Middle frontal gyrus (tissue), 1 donor: Measurements from ENCODE around the gene EEFSEC.

Source experiments
- DNase-seq: peaks from one replicate; pipeline ENCODE4 v3.0.0-alpha.2; 2015; ENCODE audit warnings: low spot score; ENCODE audit errors: extremely low spot score

The EEFSEC gene

DNA sequence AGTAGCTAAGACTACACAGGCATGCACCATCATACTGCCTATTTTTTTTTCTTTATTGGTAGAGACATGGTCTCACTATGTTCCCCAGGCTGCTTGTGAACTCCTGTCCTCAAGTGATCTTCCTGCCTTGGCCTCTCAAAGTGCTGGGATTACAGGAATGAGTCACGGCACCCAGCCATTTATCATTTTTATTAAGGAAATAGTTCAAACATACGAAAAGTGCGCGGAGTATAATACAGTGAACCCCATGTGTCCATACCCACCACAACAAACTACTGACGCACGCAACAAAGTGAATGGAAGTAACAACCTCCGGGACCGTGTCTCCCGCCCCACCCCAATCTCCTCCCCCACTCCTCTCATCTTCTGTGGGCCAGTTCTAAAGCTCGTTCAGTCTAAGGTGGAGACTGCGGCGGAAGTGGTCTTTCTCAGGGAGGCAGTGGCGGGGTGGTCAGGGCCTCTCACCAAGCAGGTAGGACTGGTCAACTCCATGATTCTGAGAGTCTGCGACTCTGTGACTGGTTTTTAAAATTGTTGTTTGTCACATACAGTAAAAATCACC lies 271.3 kb downstream of the EEFSEC start:
- no peak for DNase-seq

- no peak for DNase-seq
These were observed 272.0 kb downstream of the EEFSEC start for GRCh38 chr3:128425142-128425845.

GRCh38 chr3:128425846-128426127 lies 272.5 kb downstream of the EEFSEC start:
- DNase-seq, result no peak

DNA sequence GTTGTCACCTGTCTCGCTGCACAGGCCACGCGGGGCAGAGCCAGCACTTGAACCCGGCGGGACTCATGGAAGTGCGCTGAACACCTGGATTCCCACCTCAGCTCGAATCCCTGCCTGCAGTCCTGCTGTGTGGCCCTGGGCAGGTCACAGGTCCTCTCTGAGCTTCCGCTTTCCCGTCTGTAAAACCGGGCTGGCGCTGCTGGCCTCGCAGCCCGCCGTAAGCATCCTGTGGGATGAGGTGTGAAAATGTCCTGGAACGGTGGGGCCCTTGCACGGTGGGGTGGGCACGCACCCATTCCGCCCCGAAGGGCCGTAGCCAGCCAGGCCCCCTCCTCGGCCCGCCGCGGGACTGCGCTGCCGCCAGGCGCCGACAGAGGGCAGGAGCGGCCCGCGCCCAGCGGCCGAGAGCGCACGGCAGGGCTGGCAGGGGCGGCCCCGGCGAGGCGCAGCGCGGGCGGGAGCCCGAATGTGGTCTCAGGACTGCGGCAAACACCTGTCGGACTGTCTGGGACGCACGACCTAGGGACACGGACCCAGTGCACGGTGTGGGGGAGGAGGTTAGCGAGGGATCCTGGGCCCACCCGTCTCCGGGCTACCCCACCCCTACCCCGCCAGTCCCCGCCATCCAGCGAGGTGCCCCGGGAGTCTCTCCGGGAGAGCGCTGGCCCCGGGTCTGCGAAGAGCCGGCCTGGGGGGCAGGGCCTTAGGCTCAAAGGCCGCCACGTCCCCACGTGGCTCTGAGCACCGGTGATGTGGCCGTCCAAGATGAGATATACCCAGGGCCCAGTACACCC lies 273.0 kb downstream of the EEFSEC start:
- no peak for DNase-seq

- no peak for DNase-seq
These were observed 274.0 kb downstream of the EEFSEC start for GRCh38 chr3:128427175-128427857.

DNA sequence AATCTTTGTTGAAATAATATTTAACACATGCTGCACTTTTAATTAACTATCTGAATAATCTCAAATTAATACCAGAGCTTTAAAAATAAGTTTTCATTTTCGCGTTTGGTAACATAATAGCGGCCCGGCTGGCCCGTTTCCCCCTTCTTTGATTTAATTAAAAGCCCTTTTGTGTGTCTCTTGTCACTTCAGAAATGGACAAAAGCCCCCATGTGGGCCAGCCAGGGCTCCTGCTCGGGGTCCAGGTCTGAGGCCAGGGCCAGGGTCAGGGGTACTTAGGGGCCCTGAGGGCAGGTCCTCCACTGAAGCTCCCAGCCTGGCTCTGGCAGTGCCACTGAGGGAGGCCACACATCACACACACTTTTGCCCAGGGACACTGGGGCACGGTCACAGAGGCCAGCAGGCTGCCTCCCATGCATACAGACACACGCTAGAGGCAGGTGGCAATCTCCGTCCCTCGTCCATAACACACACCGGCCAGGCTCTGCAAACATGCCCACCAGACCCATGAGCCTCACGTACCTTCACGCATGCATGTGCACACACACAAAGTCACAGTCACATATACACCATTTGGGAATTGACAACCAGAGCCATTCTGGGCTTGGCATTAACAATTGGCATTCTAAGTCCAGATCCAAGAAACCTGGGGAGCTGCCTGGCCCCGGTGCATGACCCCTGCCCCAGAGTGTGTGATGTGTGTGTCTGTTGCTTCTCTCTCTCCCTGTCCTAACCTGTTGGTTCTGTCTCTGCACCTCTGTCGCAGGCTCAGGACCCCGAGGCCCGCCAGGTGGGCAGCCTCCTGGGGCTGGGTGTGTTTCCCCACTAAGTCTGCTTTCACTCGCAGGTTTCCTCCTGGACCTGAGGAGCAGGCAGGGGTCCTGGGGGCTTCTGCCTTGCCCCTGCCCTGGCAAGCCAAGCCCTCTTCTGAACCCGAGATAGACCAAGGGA lies 274.9 kb downstream of the EEFSEC start:
- no peak for DNase-seq

- DNase-seq, result no peak
These were observed 276.0 kb downstream of the EEFSEC start for GRCh38 chr3:128429275-128429674.

DNA sequence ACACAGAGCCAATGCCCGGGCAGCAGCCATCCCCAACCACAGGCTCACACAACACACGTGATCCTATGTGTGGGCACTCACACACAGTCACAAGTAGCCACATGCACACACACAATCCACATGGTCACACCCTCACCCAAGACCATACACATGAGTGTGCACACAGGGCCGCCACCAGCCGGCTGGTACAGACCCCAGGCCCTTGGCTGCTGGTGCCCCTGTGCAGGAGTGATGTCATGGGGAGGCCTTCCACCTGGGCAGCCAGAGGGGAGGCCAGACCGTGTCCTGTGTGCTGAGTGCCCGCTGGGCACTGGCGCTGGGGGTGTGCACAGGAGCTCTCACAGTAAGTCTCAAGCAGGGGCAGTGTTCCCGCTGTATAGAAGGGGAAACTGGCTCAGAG lies 276.5 kb downstream of the EEFSEC start:
- DNase-seq, result no peak

DNA sequence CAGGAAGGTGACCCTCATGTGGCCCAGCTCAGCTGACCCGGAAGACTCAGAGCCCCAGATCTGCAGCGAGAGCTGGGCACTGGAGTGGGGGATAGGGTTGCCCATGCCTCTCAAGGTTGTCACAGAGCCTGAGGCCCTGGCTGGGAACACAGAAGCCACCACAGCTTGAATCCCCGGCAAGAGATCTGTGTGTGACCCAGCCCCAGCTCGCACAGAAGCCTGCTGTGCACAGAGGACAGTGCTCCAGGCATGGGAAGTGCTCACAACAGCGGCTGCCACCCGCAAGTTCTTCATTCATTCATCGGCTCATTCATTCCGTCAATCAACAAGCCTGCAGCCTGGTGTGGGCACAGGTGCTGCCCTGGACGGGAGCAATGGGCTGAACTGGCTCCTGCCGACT lies 277.0 kb downstream of the EEFSEC start:
- no peak for DNase-seq

DNA sequence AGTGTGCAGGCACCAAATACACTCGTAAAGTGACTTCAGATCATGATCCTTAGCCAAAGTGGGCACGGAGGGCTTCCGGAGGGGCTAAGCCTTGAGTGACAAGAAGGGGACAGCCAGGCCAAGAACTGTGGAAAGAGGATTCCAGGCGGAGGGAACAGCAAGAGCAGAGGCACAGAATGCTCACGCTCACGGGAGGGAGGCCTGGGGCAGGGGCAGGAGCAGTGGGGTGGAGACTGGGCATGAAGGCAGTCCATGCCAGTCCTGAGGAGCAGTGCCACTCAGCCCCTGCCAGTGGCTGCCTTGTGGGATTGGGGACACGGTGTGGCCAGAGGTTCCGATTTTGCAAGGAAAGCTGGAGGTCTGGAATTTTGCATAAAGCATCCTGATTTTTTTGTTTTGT lies 277.4 kb downstream of the EEFSEC start:
- DNase-seq, result no peak

DNA sequence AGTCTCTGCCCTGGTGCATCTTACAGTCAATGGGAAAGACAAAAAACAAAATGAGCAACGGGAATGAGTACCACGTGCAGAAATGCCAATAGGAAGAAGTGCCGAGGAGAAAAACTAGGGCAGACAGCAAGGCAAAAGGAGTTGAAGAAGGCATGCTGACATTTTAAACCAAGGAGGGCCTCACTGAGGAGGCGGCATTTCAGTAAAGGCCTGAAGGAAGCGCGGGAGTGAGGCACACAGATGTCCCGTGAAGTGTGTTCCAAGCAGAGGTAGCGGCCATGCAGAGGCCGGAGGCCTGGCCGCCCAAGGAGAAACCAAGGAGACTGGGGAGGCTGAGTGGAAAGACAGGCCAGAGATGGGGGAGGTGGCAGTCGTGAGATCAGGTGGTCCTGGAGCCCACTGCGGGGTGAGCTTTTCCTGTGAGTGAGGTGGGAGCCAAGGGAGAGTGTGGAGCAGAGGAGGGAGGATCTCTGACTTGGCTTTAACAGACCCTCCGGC lies 278.6 kb downstream of the EEFSEC start:
- no peak for DNase-seq

GRCh38 chr3:128432301-128432970 lies 279.2 kb downstream of the EEFSEC start:
- no peak for DNase-seq

GRCh38 chr3:128432971-128433836 lies 279.9 kb downstream of the EEFSEC start:
- DNase-seq, result no peak

GRCh38 chr3:128433837-128434165 lies 280.5 kb downstream of the EEFSEC start:
- DNase-seq, result no peak

GRCh38 chr3:128434524-128434923 lies 281.2 kb downstream of the EEFSEC start:
- no peak for DNase-seq

DNA sequence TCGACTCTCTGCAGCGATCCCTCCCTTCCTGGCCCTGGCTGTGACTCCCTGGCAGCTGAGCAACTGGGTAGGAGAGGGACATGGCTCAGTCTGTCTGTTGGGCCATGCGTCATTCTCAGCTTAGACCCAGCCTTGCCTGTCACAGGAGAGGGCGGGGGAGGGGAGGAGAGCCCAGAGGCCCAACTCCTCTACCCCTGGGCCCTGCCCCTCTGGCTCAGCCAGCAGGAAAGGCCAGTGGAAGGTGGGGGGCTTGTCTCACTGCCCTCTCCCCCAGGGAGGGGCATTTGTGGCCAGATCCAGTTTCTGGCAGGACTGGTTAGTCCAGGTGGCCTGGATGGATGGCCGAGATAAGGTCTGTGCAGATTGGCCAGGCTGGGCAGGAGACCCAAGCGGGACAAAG lies 281.8 kb downstream of the EEFSEC start:
- no peak for DNase-seq

DNA sequence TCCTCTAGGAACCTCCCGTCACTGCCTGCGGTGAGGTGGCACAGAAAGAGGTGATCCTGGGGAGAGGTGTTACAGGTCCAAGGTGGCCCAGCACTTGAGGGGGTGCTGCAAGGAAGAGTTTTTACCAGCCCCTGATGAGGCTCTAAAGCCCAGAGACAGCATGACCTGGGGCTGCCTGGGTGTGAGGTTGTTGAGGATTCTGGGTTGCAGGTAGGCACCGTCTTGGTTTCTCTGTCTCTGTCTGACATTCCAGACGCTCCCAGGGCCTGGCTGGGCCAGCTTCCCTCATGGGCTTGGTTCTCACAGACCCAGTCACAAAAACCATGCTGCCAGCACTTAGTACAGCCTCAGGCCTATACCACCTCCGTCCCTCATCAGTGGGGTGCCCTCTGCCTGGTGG lies 282.3 kb downstream of the EEFSEC start:
- DNase-seq, result no peak

DNA sequence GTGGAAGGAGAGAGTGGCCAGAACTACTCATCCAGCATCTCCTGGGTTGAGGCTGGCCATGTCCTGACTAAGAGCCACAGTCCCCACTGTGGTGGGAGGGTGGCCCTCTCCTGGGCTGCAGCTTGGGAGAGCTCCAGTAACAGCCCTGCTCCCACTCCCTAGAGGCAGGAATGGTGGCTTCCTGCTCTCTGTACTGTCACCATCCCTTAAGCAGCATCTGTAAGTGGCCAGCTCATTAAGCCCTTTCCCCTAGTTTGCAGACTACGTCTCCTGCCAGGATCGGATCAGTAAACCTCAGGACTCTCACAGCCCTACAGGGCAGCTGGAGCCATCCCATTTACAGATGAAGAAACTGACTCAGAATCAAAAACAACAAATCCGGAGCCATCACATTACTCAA lies 282.9 kb downstream of the EEFSEC start:
- no peak for DNase-seq

GRCh38 chr3:128438488-128439072 lies 285.3 kb downstream of the EEFSEC start:
- DNase-seq, result no peak
